CD4-positive, alpha-beta T cell (primary cell): ENCODE measurements around the gene ACOX3. TPM values are rescaled to one million over a fixed set of nuclear protein-coding genes. Genes with fewer than 3 reads are reported as not detected.

Experiments
- ATAC-seq: fragments of 200-7000 bp; cut with Tn5 transposase; one replicate; pipeline ENCODE4 v1.10.0; 2022; ENCODE audit warnings: mild to moderate bottlenecking; ENCODE audit not compliant: poor library complexity
- CTCF ChIA-PET: fragments of 350-600 bp; sonication (Branson Sonifier 250); formaldehyde crosslinking; loops from one replicate; lab custom pipeline; 2021; ENCODE audit warnings: antibody characterized with exemption, inconsistent platforms; lab: Charles Lee
- POLR2A ChIA-PET: fragments of 350-600 bp; sonication (Branson Sonifier 250); formaldehyde crosslinking; loops from one replicate; lab custom pipeline; 2021; ENCODE audit warnings: antibody characterized with exemption, inconsistent platforms; lab: Charles Lee
- DNase-seq, 14 experiments: peaks; one replicate each; pipeline ENCODE4 v3.0.0-alpha.2; 2013 to 2020; ENCODE audit warnings: mixed read lengths in 2 of 14
- H3K27ac ChIP-seq, 2 donors: one replicate each; pipeline versions ENCODE4 v1.5.1 to v1.7.0; 2013; ENCODE audit warnings: low read length in 2 of 2, low read depth in 1 of 2, mild to moderate bottlenecking in 1 of 2
- H3K27me3 ChIP-seq, 2 experiments: 1 replicate in 1 of 2; 2 replicates in 1 of 2; pipeline versions ENCODE4 v1.6.1 to v1.7.0; 2013; ENCODE audit warnings: low read length in 2 of 2, control low read depth in 1 of 2, mild to moderate bottlenecking in 1 of 2, moderate library complexity in 1 of 2; ENCODE audit not compliant: insufficient read depth in 2 of 2, control insufficient read depth in 1 of 2
- H3K36me3 ChIP-seq: one replicate; pipeline ENCODE4 v1.6.1; 2013; ENCODE audit warnings: low read length, control low read depth; ENCODE audit not compliant: insufficient read depth
- H3K4me1 ChIP-seq: one replicate; pipeline ENCODE4 v1.6.1; 2013; ENCODE audit warnings: low read length, control low read depth; ENCODE audit not compliant: insufficient read depth
- H3K4me3 ChIP-seq: one replicate; pipeline ENCODE4 v1.5.1; 2013; ENCODE audit warnings: mild to moderate bottlenecking, low read length, moderate library complexity
- H3K9me3 ChIP-seq, 2 experiments: 1 replicate in 1 of 2; 2 replicates in 1 of 2; pipeline versions ENCODE4 v1.6.1 to v1.7.0; 2013; ENCODE audit warnings: low read length in 2 of 2, mild to moderate bottlenecking in 2 of 2, control low read depth in 1 of 2, moderate library complexity in 1 of 2; ENCODE audit not compliant: control insufficient read depth in 1 of 2, insufficient read depth in 1 of 2
- H3K27ac Mint-ChIP-seq: one replicate; pipeline ENCODE4 v1.8.0; 2020; ENCODE audit warnings: mixed read lengths
- H3K27me3 Mint-ChIP-seq: one replicate; pipeline ENCODE4 v1.8.0; 2021; ENCODE audit warnings: mixed read lengths
- H3K36me3 Mint-ChIP-seq: one replicate; pipeline ENCODE4 v1.8.0; 2021; ENCODE audit warnings: low read depth, mixed read lengths
- H3K4me1 Mint-ChIP-seq: one replicate; pipeline ENCODE4 v1.8.0; 2021; ENCODE audit warnings: low read depth, mixed read lengths
- H3K4me3 Mint-ChIP-seq: one replicate; pipeline ENCODE4 v1.8.0; 2020; ENCODE audit warnings: mild to moderate bottlenecking, mixed read lengths
- H3K9me3 Mint-ChIP-seq: one replicate; pipeline ENCODE4 v1.8.0; 2020; ENCODE audit warnings: mixed read lengths
- intact Hi-C, 2 experiments: fragments of 100-400 bp; cut with DNase I in 1 of 2; cut with micrococcal nuclease in 1 of 2; formaldehyde crosslinking; loops; one replicate each; pipeline versions ENCODE4 v1.15.1 to v1.9.0; 2023 to 2025; cut with DNase I, micrococcal nuclease
- total RNA-seq, 174 experiments: library from RNA in 2 of 174; stranded (reverse) in 2 of 174; gene quantifications; one replicate each; pipeline ENCODE4 v1.2.3 and lab custom pipeline; 2021 to 2026
- TF ChIP-seq, protein P1 (sequence below): fragments of 200-600 bp; IDR thresholded peaks from one replicate; pipeline ENCODE4 v1.8.0; 2022; ENCODE audit warnings: antibody characterized with exemption, mild to moderate bottlenecking

Gene ACOX3
- total RNA-seq, 2 experiments from 2014 or later = 4.9 to 6.1 TPM

DNA sequence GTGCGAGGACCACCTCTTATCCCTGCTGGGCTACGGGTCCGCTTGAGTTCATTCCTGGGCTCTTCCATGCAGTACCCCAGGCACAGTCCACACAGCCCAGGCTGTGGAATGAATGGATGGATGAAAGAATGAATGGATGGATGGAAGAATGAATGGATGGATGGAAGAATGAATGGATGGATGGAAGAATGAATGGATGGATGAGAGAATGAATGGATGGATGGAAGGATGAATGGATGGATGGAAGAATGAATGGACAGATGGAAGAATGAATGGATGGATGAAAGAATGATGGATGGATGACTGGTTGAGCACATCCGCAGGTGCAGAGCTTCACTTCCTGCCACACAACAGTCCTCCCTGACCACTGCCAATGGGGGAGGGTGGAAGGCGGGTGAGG lies 28.2 kb downstream of the ACOX3 start:
- Mint-ChIP-seq H3K27me3 (no peaks in the 10 kb centered on the region), H3K4me3 (no peak overlapping the region), H3K9me3 (no peaks in the 10 kb centered on the region), H3K4me1 (peaks cover 10% of the 10 kb centered on the region), H3K36me3 (peaks cover 62% of the 10 kb centered on the region), H3K27ac (no peak overlapping the region)
- Histone ChIP-seq H3K4me1 (peaks cover 34% of the 10 kb centered on the region), H3K9me3 (no peaks in the 10 kb centered on the region), H3K27me3 (no peaks in the 10 kb centered on the region), H3K4me3 (no peak overlapping the region), H3K27ac (no peak overlapping the region), H3K36me3 (peaks cover 38% of the 10 kb centered on the region)
- intact Hi-C loops = no loop called here
- ChIA-PET CTCF (no interaction called here), POLR2A (no interaction called here)
- TF ChIP-seq, protein P1, sequence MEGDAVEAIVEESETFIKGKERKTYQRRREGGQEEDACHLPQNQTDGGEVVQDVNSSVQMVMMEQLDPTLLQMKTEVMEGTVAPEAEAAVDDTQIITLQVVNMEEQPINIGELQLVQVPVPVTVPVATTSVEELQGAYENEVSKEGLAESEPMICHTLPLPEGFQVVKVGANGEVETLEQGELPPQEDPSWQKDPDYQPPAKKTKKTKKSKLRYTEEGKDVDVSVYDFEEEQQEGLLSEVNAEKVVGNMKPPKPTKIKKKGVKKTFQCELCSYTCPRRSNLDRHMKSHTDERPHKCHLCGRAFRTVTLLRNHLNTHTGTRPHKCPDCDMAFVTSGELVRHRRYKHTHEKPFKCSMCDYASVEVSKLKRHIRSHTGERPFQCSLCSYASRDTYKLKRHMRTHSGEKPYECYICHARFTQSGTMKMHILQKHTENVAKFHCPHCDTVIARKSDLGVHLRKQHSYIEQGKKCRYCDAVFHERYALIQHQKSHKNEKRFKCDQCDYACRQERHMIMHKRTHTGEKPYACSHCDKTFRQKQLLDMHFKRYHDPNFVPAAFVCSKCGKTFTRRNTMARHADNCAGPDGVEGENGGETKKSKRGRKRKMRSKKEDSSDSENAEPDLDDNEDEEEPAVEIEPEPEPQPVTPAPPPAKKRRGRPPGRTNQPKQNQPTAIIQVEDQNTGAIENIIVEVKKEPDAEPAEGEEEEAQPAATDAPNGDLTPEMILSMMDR = no peak
- no peak for DNase-seq
- ATAC-seq = no peak

DNA sequence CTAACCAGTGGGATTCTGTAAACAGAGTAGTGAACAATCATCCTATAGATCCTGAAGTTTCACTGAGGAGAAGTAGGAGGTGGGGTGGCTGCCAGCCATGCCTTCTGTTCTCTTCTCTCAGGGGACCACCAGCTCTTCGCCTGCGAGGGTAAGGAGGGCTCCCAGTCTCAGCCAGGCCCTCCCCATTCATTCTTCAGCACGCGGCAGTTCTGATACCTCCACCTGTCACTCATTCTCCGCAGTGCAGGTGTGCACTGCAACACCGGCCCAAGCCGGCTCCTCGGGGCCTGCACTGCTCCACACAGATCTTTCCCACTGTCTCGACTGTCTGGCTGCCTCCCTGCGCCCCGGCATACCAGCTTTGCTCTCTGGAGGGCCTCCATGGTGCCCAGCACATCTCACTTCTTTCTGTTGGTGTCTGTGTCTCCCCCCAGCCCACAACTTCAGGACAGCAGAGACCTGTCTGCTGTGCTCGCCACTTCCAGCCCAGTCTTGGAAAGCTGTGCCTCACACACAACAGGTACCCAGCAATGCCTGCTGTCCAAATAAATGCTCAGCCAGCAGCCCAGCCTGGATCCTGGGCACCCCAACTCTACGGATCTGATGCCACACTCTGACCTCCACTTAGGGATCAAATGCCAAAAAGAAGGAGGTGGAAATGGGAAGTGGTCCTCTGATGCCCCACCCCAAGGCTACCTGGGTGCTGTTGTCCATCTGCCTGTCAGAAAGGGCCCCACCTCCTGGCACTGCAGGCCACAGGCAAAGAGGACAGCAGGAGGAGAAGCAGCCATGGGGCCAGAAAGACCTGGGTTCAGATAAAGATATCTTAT lies 29.0 kb downstream of the ACOX3 start:
- H3K9me3 ChIP-seq = no peaks in the 10 kb centered on the region
- Mint-ChIP-seq H3K9me3 (no peaks in the 10 kb centered on the region), H3K4me3 (no peak overlapping the region), H3K4me1 (peaks cover 10% of the 10 kb centered on the region), H3K36me3 (peaks cover 57% of the 10 kb centered on the region), H3K27me3 (no peaks in the 10 kb centered on the region), H3K27ac (no peak overlapping the region)
- intact Hi-C loops = no loop called here
- no peaks in the 10 kb centered on the region for H3K27me3 ChIP-seq
- no peak overlapping the region for H3K27ac ChIP-seq
- no peak for ATAC-seq
- ChIA-PET CTCF (no interaction called here), POLR2A (interaction anchor here (0.8 kb wide), 1 partner anchor 234 kb away, joined by 3 read pairs; no protein-coding TSS in a partner anchor)
- no peak for DNase-seq
- peaks cover 39% of the 10 kb centered on the region for H3K36me3 ChIP-seq
- TF ChIP-seq, protein P1 = no peak
- H3K4me3 ChIP-seq = no peak overlapping the region
- peaks cover 34% of the 10 kb centered on the region for H3K4me1 ChIP-seq

DNA sequence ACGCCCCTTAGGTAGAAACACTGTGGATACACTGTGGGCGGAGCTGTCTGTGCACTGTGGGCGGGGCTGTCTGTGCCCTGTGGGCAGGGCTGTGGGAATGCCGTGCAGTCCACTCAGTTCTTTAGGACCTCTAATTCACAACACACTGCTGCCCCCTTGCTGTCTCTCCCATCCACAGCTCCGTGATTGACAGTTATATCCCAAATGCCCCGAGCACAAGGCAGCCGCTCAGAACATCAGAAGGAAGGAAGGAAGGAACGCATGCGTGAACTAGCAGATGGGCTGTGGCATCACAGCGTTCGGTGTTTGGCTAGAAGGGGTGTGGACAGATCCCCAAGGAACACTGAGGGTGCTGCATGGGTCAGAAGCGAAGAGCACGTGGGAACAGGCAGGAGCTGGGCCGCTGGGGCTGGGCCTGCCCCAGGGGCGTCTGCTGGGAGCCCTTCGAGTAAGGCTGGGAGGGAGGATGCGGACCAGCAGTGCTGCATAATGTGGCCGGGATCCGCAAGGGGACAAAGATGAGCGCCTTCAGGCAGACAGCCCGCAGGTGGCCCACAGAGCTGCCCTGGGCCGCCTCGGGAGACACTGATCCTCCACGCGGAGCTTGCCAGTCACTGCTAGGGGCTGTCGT lies 29.8 kb downstream of the ACOX3 start:
- intact Hi-C loops = no loop called here
- Histone ChIP-seq H3K27me3 (no peaks in the 10 kb centered on the region), H3K9me3 (no peaks in the 10 kb centered on the region), H3K36me3 (peaks cover 36% of the 10 kb centered on the region), H3K27ac (no peak overlapping the region), H3K4me1 (peaks cover 34% of the 10 kb centered on the region), H3K4me3 (no peak overlapping the region)
- ATAC-seq (no peak), DNase-seq (no peak)
- H3K9me3 Mint-ChIP-seq = no peaks in the 10 kb centered on the region
- no peaks in the 10 kb centered on the region for H3K27me3 Mint-ChIP-seq
- peaks cover 58% of the 10 kb centered on the region for H3K36me3 Mint-ChIP-seq
- ChIA-PET POLR2A (interaction anchor here (0.8 kb wide), 1 partner anchor 234 kb away, joined by 3 read pairs; no protein-coding TSS in a partner anchor), CTCF (no interaction called here)
- H3K27ac Mint-ChIP-seq = no peak overlapping the region
- H3K4me3 Mint-ChIP-seq = no peak overlapping the region
- TF ChIP-seq, protein P1 = no peak
- peaks cover 10% of the 10 kb centered on the region for H3K4me1 Mint-ChIP-seq
